GM19324 (cell line): ENCODE results near the gene KMT5B.

Experiments
- ATAC-seq: cut with Tn5 transposase; IDR thresholded peaks from one replicate; pipeline ENCODE4 v1.9.1; 2021; ENCODE audit warnings: mild to moderate bottlenecking, moderate library complexity; ENCODE audit not compliant: unreplicated experiment, low FRiP score

Gene KMT5B

GRCh38 chr11:68122936-68123539 lies 90.1 kb downstream of the KMT5B start:
- ATAC-seq, result no peak

- ATAC-seq, result peak; percentile 91
Measured at GRCh38 chr11:68121067-68121899, 91.8 kb downstream of the KMT5B start, which contains the start of gene CHKA. CHKA (minus strand) TSS chr11:68121388; CDS start chr11:68121177, 211 bp downstream.

GRCh38 chr11:68120273-68121066 lies 92.6 kb downstream of the KMT5B start:
- ATAC-seq, result peak; percentile 20

DNA sequence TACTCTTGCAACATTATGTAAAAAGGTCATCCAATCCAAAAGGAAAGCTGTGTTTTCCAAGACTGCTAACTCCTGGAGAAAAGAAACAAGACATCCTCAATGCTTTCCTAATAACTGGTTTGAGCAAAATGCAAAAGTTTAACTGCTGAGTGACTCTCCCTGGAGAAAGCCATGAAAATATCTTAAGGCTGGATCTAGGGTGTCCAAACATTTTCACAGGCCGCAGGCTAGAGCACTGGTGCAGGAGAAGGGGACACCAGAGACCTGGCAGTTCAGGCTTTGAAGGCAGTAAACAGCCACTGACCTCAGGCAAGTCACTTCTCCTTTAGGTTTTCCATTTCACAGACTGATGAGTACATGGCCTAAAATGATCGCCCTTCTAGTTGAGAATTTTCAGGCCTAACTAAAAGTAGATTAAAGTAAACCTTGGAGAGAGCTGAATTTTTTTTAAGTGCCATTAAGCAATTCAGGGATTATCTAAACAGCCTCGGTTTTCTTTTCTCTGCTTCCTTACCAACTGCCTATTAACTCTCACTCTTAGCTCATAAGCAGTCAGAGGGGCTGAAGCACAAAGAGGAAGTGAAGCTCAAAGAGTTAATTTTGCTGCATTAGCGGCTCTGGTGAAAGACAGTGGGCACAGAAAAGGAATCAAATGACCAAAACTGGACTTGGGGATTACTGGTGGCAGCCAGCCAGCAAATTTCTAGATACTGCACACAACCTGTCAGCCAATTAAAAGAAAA lies 94.2 kb downstream of the KMT5B start:
- no peak for ATAC-seq

- ATAC-seq, result no peak
Measured at GRCh38 chr11:68117853-68118470, 95.1 kb downstream of the KMT5B start.

GRCh38 chr11:68116974-68117373 lies 96.1 kb downstream of the KMT5B start:
- no peak for ATAC-seq

DNA sequence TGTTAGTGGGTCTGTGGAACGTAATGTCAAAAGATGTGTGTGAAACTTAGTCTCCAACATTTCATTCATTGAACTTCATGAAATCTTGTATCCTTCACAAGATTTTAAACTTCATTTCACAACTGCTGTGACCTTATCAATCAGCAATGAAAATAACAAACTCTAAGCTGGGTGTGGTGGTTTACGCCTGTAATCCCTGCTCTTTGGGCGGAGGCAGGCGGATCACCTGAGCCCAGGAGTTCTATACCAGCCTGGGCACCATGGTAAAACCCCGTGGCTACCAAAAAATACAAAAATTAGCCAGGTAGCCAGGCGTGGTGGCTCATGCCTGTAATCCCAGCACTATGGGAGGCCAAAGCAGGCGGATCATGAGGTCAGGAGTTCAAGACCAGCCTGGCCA lies 97.0 kb downstream of the KMT5B start:
- no peak for ATAC-seq

DNA sequence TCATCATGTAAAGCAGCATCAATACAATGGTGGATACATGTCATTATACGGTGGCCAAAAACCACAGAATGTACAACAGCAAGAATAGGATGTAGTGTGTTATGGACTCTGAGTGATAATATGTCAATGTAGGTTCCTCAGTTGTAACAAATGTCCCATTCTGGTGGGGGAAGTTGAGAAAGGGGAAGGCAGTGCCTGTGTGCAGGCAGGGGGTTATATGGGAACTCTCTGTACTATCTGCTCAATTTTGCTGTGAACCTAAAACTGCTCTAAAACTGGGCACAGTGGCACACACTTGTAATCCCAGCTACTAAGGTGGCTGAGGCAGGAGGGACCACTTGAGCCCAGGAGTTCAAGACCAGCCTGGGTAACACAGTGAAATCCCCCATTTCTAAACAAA lies 97.8 kb downstream of the KMT5B start:
- ATAC-seq, result no peak

DNA sequence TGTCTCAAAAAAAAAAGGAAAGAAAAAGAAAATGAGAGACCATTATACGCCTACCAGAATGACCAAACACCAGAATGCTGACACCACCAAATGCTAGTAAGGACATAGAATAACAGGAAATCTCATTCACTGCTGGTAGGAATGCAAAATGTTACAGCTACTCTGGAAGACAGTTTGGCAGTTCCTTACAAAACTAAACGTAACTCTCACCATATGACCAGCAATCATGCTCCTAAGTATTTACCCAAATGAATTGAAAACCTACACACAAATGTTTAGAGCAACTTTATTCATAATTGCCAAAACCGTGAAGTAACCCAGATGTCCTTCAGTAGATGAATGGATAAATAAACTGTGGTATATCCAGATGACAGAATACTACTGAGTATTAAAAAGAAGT lies 99.1 kb downstream of the KMT5B start:
- no peak for ATAC-seq

DNA sequence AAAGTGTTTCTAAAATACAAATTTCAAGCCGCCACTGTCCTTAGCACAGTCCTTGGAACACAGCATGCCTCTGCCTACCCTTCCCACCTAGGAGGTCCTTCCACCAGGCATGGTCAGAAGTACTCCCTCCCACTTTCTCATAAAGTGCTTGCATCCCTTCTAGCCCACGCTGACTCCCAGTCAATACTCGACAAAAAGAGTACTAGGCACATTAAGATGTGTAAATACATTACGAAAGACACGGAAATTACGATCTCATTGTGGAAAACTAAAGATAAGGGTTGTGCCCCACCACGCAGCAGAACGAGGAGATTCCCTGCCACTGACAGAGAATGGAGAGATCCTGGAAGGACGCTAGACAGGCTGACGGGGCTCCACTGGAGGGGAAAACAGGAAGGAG lies 105.4 kb downstream of the KMT5B start:
- no peak for ATAC-seq

DNA sequence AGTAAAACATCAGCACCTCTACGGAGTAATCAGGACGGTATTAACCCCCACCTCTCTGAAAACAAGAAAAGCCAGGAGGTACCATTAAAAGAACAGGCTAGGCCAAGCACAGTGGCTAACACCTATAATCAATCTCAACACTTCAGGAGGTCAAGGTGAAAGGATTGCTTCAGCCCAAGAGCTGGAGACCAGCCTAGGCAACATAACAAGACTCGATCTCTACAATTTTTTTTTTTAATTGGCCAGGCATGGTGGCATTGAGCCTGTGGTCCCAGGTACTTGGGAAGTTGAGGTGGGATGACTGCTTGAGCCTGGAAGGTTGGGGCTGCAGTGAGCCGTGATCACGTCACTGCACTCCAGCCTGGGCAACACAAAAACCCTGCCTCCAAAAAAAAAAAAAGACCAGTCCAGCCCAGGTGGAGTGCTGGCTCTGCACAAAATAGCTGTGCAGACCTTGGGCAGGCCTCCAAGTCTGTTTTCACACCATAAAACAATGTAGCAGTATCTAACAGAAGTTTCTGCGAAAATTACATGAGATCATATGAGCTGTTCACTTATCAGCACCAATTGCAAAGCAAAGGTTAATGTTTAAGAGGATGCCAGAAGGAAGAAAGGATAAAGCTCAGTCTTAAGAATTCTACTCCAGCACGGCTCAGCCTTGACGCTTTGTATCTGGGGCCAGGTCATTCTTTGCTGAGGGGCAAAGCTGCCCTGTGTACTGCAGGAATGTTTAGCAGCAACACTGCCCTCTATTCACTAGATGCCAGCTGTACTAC lies 106.7 kb downstream of the KMT5B start:
- ATAC-seq, result no peak
